Hematopoietic multipotent progenitor cell treated with erythropoietin and hydrocortisone succinate and interleukin-3 and kit ligand, for 6 days (in vitro differentiated cells): ENCODE measurements around the gene HELZ2.
A peak's percentile ranks its signal among the peaks of the same experiment; 100 is the strongest.
"Not testable (repeated sequence)": the region's sequence is repeated elsewhere in the genome, so short reads cannot be mapped to it uniquely, and the experiment has no call there.

Source experiments
- DNase-seq: peaks from one replicate; pipeline ENCODE4 v3.0.0-alpha.2; 2015

The HELZ2 gene, protein sequence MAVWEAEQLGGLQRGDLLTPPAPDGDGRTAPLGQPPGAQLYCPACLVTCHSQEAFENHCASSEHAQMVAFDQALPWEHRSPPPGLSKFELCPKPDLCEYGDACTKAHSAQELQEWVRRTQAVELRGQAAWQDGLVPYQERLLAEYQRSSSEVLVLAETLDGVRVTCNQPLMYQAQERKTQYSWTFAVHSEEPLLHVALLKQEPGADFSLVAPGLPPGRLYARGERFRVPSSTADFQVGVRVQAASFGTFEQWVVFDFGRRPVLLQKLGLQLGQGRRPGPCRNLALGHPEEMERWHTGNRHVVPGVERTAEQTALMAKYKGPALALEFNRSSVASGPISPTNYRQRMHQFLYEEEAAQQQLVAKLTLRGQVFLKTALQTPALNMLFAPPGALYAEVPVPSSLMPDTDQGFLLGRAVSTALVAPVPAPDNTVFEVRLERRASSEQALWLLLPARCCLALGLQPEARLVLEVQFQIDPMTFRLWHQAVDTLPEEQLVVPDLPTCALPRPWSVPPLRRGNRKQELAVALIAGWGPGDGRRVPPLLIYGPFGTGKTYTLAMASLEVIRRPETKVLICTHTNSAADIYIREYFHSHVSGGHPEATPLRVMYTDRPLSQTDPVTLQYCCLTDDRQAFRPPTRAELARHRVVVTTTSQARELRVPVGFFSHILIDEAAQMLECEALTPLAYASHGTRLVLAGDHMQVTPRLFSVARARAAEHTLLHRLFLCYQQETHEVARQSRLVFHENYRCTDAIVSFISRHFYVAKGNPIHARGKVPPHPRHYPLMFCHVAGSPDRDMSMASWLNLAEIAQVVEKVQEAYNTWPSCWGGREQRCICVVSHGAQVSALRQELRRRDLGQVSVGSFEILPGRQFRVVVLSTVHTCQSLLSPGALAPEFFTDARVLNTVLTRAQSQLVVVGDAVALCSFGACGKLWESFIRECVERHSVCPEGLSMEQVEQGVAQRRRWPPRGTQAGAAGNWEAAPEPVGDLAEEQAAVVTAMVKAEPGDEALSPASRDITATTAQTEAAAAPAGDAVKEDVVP (N-terminal part only)

DNA sequence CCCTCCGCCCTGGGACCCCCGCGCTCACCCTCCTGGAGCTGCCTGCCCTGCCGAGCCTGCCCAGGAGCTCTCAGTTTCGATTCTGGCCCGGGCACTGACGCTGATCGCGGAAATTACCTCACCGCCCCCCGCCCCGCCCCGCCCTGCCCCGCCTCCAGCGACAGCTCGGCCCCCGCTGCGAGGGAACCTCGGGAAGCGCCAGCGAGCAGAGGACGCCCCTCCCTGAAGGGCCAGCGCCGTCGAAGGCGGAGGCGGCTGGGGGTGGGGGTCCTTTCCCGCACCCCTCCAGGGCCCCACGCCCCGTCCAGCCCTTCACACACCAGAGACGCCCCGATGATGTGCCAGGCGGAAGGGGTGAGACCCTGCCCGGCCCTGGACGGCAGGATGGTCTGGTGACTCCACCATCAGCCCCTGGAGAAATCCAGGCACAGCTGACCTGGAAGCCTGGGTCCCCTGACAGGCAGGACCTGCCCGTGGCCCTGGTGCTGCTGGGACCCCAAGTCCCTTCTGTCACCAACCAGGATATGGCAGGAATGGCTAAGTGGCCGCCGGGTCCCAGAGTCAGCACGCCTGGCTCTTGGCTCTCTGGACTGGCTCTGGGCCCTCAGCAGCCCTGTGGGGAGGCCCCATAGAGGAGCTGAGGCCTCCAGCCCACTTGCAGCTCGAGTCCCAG, at the start of gene HELZ2:
TSS of gene HELZ2 (minus strand) at position 84 of the 673 bp plus-strand sequence. CDS start 1,854 bp downstream, outside the sequence.
- peak; percentile 82 for DNase-seq

DNA sequence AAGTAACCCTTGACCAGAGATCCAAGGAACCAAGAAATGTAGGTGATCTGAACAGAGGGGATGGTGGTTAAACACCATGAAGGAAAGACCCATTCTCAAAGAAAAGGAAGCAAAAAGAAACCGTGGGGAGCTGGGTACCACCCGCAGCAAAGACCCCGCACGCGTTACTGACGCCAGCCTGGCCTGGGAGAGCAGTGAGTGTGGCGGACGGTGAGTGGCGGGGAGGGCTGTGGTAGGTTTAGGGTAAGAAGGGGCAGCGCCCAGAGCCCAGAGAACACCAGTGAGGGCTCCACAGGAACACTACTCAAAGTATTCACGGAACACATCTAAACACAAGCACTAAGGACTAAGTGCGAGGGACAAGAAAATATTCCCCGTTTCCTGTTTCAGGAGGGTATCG, 48.7 kb upstream of the HELZ2 start:
- DNase-seq, result no peak

DNA sequence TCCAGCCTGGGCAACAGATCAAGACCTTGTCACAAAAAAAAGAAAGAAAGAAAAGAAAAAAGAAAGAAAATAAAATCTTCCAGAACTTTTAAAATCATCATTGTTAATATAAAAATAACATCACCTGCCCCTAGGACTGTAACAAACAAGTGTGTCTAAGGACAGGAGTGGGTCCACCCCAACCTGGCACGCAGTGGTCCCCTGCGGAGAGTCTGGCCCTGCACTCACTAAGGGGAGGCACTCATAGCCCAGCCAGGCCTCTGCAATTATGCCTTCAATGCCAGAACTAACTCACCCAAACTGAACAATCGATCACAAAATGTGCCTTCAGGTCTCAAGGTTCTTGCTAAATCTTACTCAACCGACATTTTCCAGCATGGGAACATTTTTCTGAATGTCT, 48.1 kb upstream of the HELZ2 start:
- DNase-seq, result no peak

DNA sequence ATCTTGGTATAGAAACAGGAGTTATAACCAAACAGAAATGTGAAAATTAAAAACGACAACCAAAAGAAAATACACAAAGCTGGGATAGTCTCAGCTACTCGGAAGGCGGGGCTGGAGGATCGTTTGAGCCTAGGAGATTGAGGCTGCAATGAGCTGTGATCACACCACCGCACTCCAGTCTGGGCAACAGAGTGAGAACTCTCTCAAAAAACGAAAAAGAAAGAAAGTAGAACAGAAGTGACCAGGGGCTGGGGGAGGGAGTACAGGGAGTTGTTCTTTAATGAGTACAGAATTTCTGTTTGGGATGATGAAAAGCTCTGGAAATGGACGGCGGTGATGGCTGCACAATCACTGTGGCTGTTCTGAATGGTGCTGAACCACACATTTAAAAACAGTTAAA, 47.0 kb upstream of the HELZ2 start:
- no peak for DNase-seq

DNA sequence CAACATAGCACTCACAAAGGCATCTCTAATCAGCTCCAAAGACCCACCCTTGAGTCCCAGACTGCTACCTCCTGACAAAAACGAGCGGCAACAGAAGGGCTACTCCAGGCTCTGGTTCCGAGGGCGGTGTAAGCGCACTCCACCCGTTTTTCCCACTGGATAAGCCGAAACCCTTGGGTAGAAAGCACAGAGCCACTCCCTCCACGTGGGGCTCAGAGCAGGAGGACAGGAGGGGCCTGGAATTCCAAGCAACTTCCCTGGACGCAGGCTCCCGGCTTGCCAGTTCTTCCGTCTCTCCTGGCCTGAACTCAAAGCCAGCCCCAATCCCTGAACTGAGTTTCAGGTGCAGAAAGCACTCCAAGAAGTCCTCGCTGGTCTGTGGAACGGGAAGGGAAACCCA, 45.5 kb upstream of the HELZ2 start:
- DNase-seq, result no peak

DNA sequence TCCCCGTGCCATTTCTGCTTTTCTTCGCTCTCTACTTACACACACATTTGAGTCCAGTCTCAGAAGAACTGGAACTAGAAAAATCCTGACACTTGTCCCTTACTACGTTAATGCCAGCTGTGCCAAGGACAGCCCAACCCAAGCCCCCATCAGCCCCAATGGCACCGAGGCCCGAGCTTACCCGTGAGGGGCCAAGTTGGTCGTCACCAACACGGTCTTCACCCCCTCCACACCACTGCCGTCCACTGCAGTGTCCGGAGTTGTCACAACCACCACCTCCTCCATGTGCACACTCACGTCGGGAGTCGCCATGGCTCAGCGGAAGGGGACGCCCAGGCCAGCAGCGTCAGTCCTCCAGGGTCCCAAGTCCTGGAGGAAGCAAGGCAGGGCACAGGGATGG, 45.0 kb upstream of the HELZ2 start:
- no peak for DNase-seq

DNA sequence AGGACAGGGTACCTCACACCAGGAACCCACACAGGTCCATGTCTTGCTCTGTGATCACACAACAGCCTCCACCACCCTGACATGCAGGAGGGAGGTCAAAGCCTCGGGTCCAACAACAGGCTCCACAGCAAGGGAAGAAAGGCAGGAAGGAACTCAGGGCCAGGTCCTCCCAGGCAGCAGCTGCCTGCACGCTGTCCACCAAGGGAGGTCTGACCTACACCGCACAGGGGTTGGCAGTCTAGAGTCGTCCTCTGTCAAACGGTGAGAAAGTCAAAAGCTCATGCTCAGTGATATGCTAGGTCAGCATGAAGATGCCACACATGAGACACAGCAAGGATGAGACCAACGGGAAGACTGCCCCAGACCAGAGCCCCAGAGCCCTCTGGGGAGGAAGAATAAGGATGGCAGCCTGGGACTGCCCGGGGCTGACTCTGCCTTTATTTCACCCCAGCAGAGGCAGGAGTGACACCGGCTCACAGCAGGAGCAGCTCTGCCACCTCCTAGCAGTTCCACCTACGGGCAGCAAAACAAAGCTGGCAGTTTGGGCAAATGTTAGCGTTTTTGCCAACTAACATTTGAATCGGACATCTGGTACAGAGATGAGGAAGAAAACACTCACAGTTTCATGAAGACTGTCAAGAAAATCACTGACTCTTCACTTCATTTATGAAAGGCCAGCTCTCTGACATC, 44.4 kb upstream of the HELZ2 start:
- no peak for DNase-seq

DNA sequence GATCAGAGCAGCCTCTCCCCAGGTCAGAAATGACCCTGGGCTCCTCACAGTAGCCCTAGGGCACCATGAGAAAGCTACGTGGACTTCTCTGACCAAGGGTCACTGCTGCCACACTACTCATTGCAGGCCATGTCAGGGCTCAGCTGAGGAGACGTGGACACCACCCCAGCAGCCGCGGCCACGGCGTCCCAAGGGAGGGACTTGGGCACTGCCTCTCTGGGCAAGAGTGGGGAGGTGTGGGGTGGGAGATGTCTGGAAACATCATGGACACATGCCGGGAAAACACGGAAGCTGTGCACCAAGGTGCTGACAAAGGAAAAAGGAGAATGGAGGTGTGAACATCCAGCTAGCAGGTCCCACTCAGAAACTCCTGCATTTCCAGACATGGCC, 43.8 kb upstream of the HELZ2 start:
- DNase-seq, result no peak

DNA sequence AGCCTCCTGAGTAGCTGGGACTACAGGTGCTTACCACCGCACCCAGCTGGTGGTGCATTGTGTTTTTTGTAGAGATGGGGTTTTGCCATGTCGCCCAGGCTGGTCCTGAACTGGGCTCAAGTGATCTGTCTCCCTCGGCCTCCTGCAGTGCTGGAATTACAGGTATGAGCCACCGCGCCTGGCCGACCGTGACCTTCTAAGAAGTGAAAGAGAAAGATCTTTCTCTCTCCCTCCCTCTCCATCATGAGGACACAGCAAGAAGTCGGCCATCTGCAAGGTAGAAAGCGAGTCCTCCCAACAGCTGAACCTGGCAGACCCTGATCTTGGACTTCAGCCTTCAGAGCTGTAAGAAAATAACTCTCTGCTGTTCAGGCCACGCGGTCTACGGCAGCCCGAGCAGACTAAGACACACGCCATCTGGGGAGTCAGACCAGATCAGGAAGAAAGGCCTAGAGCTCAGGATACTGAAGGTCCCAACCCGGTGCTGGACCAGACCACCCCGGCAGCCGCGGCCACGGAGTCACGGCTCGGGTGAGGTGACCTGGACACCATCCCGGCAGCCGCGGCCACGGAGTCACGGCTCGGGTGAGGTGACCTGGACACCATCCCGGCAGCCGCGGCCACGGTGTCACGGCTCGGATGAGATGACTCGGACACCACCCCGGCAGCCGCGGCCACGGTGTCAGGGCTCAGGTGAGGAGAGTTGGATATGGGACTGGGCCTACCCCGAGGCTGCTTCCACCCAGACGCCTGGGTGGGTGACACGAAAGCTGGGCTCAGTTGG, 43.2 kb upstream of the HELZ2 start:
- DNase-seq, result no peak

DNA sequence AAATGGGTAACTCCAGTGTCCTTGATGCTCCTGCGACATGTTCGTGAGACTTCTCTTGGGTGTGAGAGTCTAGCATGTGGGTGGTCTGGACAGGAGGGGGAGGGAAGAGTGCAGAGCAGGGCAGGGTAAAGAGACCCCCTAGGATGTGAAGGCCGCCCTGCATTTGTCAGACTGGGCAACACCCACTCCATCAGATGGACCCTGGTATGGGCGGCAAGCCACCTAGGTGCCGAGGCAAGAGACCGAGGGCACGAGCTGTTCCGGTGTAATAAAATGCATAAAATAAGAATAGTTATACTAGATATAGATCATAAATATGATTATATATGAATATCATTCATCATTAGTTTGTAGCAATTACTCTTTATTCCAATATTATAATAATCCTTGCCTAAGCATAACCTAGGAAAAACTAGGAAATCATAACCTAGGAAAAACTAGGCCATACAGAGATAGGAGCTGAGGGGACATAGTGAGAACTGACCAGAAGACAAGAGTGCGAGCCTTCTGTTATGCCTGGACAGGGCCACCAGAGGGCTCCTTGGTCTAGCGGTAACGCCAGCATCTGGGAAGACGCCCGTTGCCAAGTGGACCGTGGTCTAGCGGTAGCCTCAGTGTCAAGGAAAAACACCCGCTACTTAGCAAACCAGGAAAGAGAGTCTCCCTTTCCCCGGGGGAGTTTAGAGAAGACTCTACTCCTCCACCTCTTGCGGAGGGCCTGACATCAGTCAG, 40.0 kb upstream of the HELZ2 start:
- DNase-seq, result not testable (repeated sequence)

DNA sequence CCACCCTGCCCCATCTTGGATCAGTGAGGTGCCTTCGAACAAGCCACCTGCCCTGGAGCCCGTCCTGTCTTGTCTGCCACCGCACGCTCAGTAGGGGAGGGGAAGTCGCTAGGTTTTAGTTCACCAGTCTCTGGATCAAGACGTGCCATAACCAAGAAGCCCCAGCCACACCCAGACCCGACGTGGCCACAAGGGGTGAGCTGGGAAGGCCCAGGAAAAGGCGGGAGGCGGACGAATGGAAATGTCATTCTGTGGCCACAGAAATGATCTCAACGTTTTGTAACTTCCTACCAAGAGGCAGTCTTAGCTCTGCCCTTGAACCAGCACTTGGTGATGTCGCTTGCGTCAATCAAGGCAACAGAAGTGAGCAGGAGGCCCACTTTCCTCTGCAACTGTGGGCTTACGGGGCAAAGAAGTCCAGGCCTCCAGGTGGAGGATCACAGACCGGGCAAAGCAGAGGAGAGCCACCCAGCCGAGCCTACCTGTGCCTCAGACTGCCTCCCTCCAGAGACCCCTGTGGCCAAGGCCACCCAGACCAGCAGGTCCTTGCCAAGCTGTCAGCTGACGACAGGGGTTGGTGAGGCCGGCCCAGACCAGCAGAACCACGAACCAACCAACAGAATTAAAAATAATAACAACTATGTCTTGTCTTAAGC, 38.4 kb upstream of the HELZ2 start:
- peak; percentile 31 for DNase-seq

DNA sequence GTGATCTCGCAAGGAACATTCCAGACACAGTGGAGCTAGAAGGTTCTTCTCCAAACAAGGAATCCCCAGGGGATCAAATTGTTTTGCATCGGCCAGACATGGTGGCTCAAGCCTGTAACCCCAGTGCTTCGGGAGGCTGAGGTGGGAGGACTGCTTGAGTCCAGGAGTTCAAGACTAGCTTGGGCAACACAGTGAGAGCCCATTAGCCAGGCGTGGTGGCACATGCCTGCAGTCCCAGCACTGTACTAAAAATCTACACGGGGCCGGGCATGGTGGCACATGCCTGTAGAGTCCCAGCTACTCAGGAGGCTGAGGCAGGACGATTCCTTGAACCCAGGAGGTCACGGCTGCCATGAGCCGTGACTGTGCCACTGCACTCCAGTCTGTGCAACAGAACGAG, 37.6 kb upstream of the HELZ2 start:
- DNase-seq, result no peak

DNA sequence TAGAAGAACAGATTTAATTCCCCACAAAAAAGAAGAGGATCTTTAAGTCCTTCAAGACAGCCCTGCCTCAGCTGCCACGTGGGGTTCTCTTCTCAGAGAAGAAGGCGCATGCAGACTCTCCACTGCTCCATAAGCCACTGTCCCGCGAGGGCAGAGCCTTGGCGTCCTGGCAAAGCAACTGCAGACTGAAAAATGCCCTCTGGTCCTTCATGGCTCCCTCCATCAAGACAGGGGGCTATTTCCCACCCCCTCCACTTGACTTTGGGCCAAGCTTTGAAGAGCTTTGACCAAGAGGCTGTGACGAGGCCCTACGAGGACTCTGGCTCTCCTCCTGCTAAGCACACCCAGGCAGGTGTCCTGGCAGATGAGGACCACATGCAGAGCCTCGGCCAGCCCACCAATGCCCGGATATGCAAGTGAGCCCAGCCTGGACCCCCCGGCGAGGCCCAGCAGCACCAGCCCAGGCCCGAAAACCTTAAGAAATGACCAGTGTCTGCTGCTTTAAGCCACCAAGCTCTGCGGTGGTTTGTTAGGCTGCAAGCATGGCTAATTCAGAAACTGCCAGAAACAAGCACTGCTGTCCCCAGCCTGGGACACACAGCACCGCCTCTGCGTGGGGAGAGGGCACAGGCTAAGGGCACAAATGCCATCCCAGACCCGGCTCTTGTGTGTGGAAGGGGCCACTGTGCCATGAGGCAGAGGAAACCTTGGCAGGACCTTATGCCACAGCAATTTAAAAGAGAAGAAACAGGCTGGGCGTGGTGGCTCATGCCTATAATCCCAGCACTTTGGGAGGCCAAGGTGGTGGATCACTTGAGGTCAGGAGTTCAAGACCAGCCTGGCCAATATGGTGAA, 36.8 kb upstream of the HELZ2 start:
- no peak for DNase-seq

DNA sequence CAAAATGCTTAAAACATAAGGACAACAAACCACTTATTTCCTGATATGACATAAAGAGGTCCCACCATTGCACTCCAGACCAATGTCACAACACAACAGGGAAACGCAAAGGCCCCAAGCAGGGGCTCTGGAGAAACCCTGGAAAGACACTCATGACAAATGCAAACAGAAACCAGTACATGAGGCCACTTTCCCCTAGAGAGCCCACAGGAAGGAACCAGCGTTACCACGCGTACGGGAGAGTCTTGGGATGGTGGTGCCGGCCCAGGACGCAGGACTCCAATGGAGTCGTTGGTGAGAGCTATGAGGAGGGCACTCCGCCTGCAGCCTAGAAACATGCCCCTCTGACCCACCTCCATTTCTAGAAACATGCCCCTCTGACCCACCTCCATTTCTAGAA, 32.6 kb upstream of the HELZ2 start:
- no peak for DNase-seq

DNA sequence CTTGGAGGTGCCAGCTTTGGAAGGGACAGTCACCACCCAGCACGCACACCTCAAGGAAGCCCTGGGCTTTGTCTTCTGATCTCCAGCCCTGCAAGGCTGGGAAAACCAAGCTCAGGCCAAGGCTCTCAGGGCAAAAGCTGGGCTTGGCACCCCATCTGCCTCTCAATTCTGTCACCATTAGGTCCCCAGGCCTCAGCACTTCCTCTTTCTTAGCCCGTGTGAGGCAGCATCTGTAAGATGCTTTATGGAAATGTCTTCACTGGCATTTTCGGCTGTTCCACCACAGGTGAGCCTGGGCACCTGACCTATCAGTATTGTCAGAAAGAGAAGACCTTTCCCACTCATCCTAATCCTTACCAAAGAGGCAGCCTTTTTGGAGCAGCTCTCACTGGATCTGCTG, 28.3 kb upstream of the HELZ2 start:
- peak; percentile 14 for DNase-seq

DNA sequence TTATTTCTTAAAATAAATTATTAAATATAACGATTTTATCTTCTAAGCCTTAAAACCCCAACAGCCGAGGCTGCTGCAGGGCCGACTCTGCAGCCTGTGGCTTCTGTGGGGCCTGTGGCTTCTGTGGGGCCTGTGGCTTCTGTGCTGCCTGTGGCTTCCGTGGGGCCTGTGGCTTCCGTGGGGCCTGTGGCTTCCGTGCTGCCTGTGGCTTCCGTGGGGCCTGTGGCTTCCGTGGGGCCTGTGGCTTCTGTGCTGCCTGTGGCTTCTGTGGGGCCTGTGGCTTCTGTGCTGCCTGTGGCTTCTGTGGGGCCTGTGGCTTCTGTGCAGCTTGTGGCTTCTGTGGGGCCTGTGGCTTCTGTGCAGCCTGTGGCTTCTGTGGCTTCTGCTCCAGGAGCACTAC, 27.6 kb upstream of the HELZ2 start:
- not testable (repeated sequence) for DNase-seq

DNA sequence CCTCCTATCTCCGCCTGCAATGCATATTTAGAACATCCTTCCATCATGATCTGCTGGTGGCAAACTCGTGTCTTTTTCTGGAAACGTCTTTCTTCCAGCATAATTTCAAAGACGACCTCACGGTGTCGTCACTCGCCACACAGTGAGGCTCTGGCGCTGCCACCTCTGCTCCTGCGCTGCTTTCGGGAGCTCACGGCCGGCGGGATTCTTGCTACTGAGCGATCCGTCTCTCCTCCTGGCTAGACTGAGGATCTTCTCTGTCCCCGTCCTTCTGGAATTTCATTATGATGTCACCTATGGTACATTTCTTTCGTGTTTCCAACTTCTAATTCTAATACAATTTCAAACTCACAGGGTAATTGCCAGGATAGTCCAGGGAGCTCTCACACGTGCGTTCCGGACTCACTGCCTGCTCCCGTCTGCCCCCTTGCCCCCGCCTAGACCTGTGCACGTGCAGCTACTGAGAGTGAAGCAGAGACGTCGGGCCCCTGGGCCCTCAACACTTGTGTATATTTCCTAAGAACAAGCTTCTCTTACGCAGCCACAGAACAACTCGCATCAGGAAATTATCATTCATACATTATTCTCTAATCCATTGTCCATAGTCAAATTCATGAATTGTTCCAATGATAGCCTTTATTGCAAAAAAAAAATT, 25.5 kb upstream of the HELZ2 start:
- DNase-seq, result no peak

DNA sequence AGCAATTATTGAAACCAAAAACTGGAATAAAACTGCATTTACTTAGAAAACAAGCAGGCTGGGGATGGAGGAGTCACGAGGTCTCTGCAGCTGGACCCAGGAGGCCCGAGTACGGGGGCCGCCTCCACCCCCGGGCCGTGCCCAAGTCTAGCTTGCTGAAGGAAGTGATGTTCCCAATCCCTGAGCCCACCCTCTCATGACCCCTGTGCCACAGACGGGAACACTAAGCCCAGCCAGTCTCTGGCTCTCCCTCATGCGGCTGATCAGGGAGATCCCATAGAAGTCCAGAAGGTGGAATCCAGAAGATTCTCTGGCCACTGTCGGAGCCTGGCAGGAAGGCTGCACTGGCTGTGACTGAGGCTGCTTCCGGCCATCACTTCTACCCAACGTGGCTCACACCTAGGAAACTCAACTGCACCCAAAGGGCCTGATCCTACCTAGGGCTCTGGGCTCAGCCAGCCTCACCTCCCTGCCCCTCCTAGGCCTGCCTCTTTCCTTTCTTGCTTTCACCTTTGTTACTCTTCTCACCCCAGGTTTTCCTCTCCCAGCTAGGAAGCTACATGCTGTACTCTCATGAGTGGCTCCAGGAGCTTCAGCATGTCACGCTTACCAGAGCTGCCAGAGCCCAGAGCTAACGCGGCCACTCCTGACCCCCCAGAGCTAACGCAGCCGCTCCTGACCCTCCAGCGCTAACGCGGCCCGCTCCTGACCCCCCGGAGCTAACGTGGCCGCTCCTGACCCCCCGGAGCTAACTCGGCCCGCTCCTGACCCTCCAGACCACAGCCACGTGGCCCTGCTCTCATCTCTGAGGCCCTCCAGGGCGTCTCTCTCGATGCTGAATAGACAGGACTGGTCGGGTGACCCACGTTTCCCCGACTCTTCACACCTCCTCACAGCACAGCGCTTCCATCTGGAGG, 24.7 kb upstream of the HELZ2 start:
- DNase-seq, result no peak
